ENCODE results near the gene CFAP410. TPM values are rescaled to one million over a fixed set of nuclear protein-coding genes. Genes with fewer than 3 reads are reported as not detected.

CFAP410 gene
- polyA plus RNA-seq, 1 of the 3 experiments (the other 2 are of a cell fraction) = 18.0 TPM

GRCh38 chr21:44296916-44297315 is 42.3 kb downstream of the CFAP410 start:
- no peak overlapping the region for H3K4me2 ChIP-seq
- no peaks in the 10 kb centered on the region for H3K9me2 ChIP-seq
- peaks cover 18% of the 10 kb centered on the region for H3K79me2 ChIP-seq (ENCODE audit: insufficient read depth)
- H3K4me3 ChIP-seq (ENCODE audit: low read depth in 2 of 2, low read length in 1 of 2) = no peak overlapping the region
- H3K9ac ChIP-seq = no peak overlapping the region
- H3K9me3 ChIP-seq = no peaks in the 10 kb centered on the region
- no peaks in the 10 kb centered on the region for H3K36me3 ChIP-seq (replicated peaks in 1 of 2; ENCODE audit: control insufficient read depth in 1 of 2, insufficient read depth in 2 of 2, low read length in 1 of 2)
- DNase-seq = no peak
- no peak overlapping the region for H2AFZ ChIP-seq (ENCODE audit: low read depth)
- ChIA-PET CTCF (interaction anchor here (0.6 to 1.9 kb wide), 30 partner anchors 9 to 490 kb away, joined by 3 to 21 read pairs (median 3); partner anchors contain the start of gene CFAP410), POLR2A (no interaction called here)
- WGBS (ENCODE audit: low lambda C conversion rate) = 29% methylated on average over 3 of the region's 13 CpGs
- no peaks in the 10 kb centered on the region for H3F3A ChIP-seq (replicated peaks; ENCODE audit: insufficient read depth)
- H3K27me3 ChIP-seq (ENCODE audit: insufficient read depth) = no peaks in the 10 kb centered on the region
- peaks cover 3 to 16% of the 10 kb centered on the region in 2 experiments; a peak in 1 of 4 replicates for H3K4me1 ChIP-seq (ENCODE audit: control insufficient read depth in 1 of 2, insufficient read depth in 2 of 2, low read depth in 1 of 2, low read length in 1 of 2)
- no peak overlapping the region for H3K27ac ChIP-seq (ENCODE audit: low read depth in 2 of 2, low read length in 1 of 2)
- H4K20me1 ChIP-seq (ENCODE audit: insufficient read depth) = peaks cover 14% of the 10 kb centered on the region
- no peak for TF ChIP-seq EZH2phosphoT487 (IDR thresholded peaks at IDR 0.05; ENCODE audit: borderline replicate concordance, low read depth)
- TF ChIP-seq YY1 (IDR thresholded peaks at IDR 0.05; ENCODE audit: low read depth) = no peak

- no peaks in the 10 kb centered on the region for H3K36me3 ChIP-seq (replicated peaks in 1 of 2; ENCODE audit: control insufficient read depth in 1 of 2, insufficient read depth in 2 of 2, low read length in 1 of 2)
- TF ChIP-seq PBX3 (IDR thresholded peaks at IDR 0.05) (no peak), YY1 (IDR thresholded peaks at IDR 0.05; ENCODE audit: low read depth) (no peak), SMC3 (IDR thresholded peaks at IDR 0.05; ENCODE audit: low read depth, low read length) (no peak)
- no peaks in the 10 kb centered on the region for H3K27me3 ChIP-seq (ENCODE audit: insufficient read depth)
- WGBS (ENCODE audit: low lambda C conversion rate) = 71% methylated on average over 3 of the region's 12 CpGs
- H3K9me2 ChIP-seq = no peaks in the 10 kb centered on the region
- peaks cover 3 to 13% of the 10 kb centered on the region in 2 experiments; a peak in 1 of 4 replicates for H3K4me1 ChIP-seq (ENCODE audit: control insufficient read depth in 1 of 2, insufficient read depth in 2 of 2, low read depth in 1 of 2, low read length in 1 of 2)
- DNase-seq = no peak
- ChIA-PET POLR2A (no interaction called here), CTCF (interaction anchor here (1.0 to 2.0 kb wide), 5 partner anchors 8 to 497 kb away, joined by 3 to 11 read pairs (median 3); partner anchors contain the start of gene LRRC3)
- no peaks in the 10 kb centered on the region for H3F3A ChIP-seq (replicated peaks; ENCODE audit: insufficient read depth)
- H4K20me1 ChIP-seq (ENCODE audit: insufficient read depth) = peaks cover 6% of the 10 kb centered on the region
- no peak overlapping the region for H3K4me3 ChIP-seq (ENCODE audit: low read depth in 2 of 2, low read length in 1 of 2)
- no peak overlapping the region for H3K27ac ChIP-seq (ENCODE audit: low read depth in 2 of 2, low read length in 1 of 2)
- H3K9me3 ChIP-seq = no peaks in the 10 kb centered on the region
- no peak overlapping the region for H2AFZ ChIP-seq (ENCODE audit: low read depth)
- H3K79me2 ChIP-seq (ENCODE audit: insufficient read depth) = peaks cover 10% of the 10 kb centered on the region
- no peak overlapping the region for H3K9ac ChIP-seq
- no peak overlapping the region for H3K4me2 ChIP-seq
Observed at GRCh38 chr21:44296103-44296519, 43.1 kb downstream of the CFAP410 start.

GRCh38 chr21:44295646-44296045 is 43.5 kb downstream of the CFAP410 start:
- no peak overlapping the region for H2AFZ ChIP-seq (ENCODE audit: low read depth)
- H3K9me2 ChIP-seq = no peaks in the 10 kb centered on the region
- TF ChIP-seq TEAD4 (IDR thresholded peaks at IDR 0.05; ENCODE audit: borderline replicate concordance, insufficient read depth) = no peak
- TF ChIP-seq SIN3A (IDR thresholded peaks at IDR 0.05; ENCODE audit: borderline replicate concordance, low read depth, low read length) = no peak
- TF ChIP-seq TAF1 (IDR thresholded peaks at IDR 0.05; ENCODE audit: borderline replicate concordance, low read depth, low read length) = no peak
- no peak for TF ChIP-seq REST (IDR thresholded peaks at IDR 0.05; ENCODE audit: low read depth, low read length)
- TF ChIP-seq EZH2phosphoT487 (IDR thresholded peaks at IDR 0.05; ENCODE audit: borderline replicate concordance, low read depth) = no peak
- TF ChIP-seq MXI1 (IDR thresholded peaks at IDR 0.05; ENCODE audit: low read depth, low read length) = no peak
- TF ChIP-seq FOXM1 (IDR thresholded peaks at IDR 0.05; ENCODE audit: low read depth) = no peak
- TF ChIP-seq TCF12 (IDR thresholded peaks at IDR 0.05) = no peak
- TF ChIP-seq EP300 (IDR thresholded peaks at IDR 0.05; ENCODE audit: borderline replicate concordance in 1 of 2, low read depth in 1 of 2, low read length in 1 of 2) = no peak
- TF ChIP-seq MEF2A (IDR thresholded peaks at IDR 0.05; ENCODE audit: borderline replicate concordance, low read depth) = no peak
- peaks cover 3 to 8% of the 10 kb centered on the region in 2 experiments; a peak in 1 of 4 replicates for H3K4me1 ChIP-seq (ENCODE audit: control insufficient read depth in 1 of 2, insufficient read depth in 2 of 2, low read depth in 1 of 2, low read length in 1 of 2)
- H3K79me2 ChIP-seq (ENCODE audit: insufficient read depth) = peaks cover 5% of the 10 kb centered on the region
- no peak overlapping the region for H3K27ac ChIP-seq (ENCODE audit: low read depth in 2 of 2, low read length in 1 of 2)
- H3K9ac ChIP-seq = no peak overlapping the region
- no peak overlapping the region for H3K4me3 ChIP-seq (ENCODE audit: low read depth in 2 of 2, low read length in 1 of 2)
- H3K27me3 ChIP-seq (ENCODE audit: insufficient read depth) = no peaks in the 10 kb centered on the region
- no peak overlapping the region for H3K4me2 ChIP-seq
- H3K9me3 ChIP-seq = no peaks in the 10 kb centered on the region
- ChIA-PET CTCF (interaction anchor here (1.0 to 2.0 kb wide), 5 partner anchors 9 to 497 kb away, joined by 3 to 11 read pairs (median 3); partner anchors contain the start of gene LRRC3), POLR2A (no interaction called here)
- H3F3A ChIP-seq (replicated peaks; ENCODE audit: insufficient read depth) = no peaks in the 10 kb centered on the region
- no peaks in the 10 kb centered on the region for H3K36me3 ChIP-seq (replicated peaks in 1 of 2; ENCODE audit: control insufficient read depth in 1 of 2, insufficient read depth in 2 of 2, low read length in 1 of 2)
- DNase-seq = no peak
- H4K20me1 ChIP-seq (ENCODE audit: insufficient read depth) = peaks cover under 1% of the 10 kb centered on the region
- WGBS (ENCODE audit: low lambda C conversion rate) = 56% methylated on average over 3 of the region's 10 CpGs
